KG1 (cell line): ENCODE results near the gene UBR3.

Experiments used
- DNase-seq: peaks from one replicate; lab custom pipeline; 2025; lab: John Stamatoyannopoulos, UW

Gene UBR3

DNA sequence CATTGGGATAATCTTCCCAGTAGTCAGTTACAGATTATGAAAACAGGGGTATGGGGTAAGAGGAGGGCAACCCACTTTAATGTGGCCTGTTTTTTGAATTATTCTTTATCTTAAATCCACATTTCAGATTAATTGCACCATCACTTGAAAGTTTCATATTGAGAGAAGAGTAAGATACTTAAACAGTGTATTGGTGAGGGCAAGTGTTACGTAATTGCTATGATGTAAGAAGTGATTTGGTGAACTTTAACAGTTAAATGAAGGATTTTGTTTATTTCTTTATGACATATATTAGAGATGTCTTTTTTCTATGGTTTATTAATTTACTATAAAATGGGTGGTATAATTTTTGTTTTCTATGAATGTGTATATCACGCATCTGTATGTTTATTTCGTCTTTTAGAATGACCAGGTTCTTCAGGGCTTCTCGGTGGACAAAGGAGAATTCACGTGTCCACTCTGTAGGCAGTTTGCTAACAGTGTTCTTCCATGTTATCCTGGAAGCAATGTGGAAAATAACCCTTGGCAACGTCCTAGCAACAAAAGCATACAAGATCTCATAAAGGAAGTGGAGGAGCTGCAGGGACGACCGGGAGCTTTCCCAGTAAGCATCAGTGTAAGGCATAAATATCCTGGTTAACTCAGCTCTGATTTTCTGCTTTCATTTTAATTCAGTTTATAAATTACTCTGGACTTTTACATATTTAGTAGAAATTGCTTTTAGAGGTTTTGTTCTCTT is 179.5 kb downstream of the UBR3 start:
- DNase-seq: no peak

DNA sequence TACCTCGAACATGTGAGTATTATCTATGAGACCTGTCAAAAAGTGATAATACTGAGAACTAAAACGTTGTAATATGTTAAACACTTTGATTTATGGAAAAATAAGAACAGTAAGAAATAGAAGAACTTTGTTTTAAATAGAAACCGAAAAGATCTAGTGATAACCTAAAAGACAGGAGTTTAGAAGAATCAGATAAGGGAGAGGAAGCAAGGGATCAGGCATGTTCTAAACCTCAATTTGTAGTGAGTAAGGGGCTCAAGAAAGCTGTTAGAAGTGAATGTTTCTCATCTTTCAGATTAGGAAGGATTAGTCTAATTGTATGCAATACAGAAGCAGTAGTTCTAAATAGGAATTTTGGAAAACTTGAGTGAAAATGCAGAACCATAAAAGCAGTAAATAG is 182.0 kb downstream of the UBR3 start:
- no peak for DNase-seq

DNA sequence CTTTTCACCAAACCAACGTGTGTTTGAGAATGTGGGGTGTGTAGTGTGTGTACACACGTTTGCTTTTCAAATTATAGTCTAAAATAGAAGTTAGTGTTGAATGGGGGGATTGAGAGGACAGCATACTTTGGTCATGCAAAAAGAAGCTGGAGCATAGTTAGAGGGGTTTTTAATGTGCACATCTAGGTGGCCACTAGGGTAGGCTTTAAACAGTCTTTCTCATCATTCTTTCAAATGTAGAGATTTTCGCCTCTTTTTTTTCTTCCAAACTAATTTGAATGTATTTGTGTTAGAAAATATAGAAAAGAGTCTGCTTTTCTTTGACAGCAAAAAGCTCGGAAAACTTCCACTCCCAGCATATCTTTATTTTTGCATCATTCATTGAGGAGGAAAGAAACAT is 185.5 kb downstream of the UBR3 start:
- DNase-seq: no peak

DNA sequence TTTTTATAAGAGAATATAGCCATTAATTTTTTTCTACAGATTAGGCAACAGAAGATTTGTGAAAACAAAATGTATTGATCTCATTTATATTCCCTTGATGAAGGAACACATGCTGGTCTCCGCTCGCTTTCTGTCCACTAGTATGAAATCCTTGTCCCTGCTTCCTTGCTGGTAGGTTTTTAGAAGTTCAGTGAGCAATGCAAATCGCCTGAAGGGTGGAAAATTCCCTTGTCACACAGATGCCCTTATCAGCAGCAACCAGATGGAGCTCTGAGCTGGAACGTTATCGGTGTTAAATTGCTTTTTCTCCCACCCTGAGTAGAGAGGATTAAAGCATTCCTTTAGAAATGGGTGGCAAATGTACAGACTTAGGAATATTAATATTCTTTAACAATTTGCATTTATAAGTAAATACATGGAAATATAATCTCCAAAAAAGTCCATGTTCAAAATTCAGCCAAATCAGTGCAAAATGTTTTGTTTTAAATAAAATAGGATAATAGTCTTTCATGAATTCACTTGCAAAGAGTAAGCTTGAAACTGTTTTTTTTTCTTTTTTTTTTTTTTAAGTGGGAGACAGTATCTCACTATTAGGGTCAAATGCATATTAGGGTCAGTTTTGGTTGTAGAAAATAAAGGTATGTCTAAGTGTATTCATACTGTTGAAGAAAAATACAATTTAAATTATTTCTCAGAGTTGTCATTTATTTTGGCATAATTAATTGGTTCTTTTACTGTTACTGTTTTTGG is 186.7 kb downstream of the UBR3 start:
- DNase-seq: no peak

DNA sequence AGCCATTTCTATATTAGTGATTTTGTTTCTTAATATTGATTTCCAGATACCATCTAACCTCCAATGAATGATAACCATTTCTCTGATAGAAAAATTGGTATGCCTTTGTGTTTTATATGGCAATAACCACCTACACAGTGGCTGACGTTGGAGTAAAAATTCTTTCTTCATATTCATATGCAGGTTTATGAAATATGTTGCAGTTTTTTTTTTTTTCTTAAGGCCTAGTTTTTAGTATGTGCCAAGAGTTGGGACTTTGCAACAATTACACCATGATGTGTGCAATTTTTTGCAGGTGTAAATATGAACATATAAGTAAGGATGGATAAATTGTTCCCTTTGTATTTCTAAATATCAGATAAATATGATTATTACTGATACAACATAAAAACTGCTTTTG is 187.5 kb downstream of the UBR3 start:
- DNase-seq: no peak

DNA sequence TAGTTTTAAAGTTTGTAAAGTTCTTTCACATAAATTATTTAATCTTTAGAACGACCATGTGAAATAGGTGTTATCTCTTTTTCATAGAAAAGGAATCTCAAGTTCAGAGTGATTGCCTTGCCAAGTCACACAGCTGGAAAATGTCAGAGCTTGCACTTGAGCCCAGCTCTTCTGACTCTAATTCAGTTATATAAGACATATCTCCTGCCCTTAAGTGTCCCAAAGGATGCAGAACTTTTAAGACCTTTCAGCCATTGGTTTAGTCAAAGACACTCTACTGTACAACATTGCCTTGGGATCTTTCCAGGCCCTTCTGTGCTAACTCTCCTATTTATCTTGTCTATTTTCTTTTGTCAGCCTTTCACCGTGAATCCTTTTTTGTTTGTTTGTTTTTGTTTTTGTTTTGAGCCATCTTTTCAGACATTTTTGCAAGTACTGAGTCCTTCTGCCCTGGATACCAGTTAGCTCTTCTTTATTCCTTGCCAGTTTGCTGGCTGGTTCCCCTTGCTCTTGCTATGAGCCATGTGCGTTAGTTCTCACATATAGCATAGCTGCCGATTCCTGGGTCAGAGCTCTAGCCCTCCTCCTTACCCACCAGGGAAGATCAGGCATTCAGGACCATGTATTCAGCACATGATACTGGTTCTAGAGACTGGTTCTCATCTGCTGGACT is 190.7 kb downstream of the UBR3 start:
- DNase-seq: no peak

DNA sequence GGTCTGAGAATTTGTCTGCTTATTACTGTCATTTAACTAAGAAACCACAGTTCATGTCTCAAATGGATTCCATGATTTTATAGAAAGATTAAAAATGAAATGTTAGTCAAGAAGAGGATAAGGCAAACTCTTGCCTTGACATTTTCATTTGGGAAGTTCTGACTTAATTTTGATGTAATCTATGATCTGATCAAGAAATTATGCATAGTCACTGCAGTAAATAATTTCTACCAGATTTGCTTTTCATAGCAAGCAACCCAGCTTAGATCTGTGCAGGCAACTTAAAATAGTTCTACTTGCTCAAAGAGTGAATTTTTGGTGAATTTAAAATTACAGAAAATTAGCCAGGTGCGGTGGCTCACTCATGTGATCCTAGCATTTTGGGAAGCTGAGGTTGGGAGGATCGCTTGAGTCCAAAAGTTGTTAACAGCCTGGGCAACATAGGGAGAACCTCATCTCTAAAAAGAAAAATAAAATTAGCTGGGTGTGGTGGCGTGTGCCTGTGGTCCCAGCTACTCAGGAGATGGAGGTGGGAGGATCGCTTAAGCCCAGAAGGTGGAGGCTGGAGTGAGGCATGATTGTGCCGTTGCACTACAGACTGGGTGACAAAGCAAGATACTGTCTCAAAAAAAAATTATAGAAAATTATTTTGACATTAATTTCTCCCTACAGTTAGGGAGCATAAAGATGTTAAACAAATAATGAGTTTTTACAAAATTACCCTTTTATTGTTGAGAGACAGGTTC is 192.0 kb downstream of the UBR3 start:
- DNase-seq: no peak

DNA sequence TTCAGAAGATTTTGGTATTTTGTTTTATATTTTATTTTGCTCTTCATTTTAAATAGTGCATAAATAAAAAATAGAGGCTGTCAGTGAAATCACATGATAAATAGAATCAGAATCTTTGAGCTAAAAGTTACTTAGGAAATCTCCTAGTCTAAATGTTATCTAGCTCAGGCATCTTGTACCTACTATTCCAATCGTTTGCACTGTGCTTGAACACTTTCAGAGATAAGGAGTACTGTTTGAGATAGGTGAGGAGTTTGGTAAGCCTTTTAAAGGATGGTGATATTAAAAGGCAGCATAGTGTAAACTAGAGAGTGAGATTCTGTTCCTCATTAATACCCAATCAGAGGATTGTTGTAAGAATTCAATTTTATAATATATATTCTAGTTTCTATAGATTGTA is 193.5 kb downstream of the UBR3 start:
- no peak for DNase-seq

DNA sequence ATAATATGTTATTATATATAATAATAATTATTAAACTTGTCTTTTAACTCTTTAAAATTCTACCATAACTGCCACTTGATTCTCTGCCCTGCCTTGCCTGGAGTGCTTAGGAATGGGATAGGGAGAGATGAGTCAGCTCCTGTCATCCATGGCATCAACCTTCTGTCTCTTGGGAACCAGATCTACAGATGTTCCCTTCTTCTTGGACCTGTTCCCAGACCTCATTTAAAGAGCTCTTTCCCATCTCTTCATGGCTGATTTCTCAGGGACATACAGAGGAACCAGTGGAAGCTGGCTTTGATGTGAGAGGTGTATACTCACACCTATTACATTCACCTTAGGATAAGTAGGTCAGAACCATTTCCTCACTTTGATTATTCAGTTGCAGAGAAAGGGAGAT is 195.4 kb downstream of the UBR3 start:
- no peak for DNase-seq

DNA sequence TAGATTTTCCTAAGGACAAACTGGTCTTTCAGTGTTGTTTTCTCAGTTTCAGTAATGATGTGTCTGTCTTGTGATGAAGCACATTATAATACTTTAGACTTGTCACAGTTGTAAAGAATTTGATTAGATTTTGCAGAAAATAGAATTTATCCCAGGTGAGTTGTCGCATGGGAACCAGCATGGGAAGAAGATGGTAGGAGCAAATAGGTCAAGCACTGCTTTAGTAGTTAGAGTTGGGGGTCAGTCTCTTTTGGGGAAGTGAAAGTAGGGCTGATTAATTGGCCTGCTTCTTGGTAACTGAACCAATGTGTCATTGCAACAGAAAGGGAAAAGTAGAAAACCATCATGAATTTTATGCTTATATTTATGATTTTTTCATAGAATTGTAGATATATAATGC is 197.5 kb downstream of the UBR3 start:
- no peak for DNase-seq

DNA sequence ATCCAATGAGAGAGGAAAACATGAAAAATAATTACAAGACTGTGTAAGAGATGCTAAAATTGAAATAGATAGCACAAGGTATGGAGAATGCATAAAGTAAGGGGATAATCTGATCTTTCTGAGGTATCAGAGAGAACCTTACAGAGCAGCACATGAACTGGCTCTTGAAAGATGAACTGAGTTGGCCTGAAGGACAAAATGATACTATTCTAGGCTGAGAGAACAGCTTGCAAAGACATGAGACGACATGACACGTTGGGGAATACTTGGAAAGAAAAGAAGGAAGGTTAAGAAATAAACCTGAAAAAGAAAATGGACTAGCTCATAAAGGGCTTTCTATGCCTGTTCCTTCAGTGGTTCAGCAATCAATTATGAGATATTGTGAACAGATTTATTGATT is 198.0 kb downstream of the UBR3 start:
- no peak for DNase-seq

DNA sequence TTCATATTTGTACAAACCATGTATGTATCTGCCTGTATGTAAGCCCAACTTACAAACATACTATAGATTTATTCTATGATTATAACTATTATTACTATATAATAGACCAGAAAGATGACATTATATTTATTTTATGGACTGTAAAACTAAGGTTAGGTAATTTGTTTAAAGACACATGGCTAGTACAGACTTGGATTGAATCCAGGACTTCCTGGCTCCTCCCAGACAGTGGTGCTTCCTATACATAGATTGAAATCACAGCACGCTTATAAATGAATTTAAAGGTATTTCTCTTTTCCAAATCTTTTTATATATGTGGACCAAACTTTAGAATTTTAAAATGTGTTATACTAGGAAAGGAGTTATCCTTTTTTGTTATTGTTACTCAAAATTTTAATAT is 199.1 kb downstream of the UBR3 start:
- no peak for DNase-seq

DNA sequence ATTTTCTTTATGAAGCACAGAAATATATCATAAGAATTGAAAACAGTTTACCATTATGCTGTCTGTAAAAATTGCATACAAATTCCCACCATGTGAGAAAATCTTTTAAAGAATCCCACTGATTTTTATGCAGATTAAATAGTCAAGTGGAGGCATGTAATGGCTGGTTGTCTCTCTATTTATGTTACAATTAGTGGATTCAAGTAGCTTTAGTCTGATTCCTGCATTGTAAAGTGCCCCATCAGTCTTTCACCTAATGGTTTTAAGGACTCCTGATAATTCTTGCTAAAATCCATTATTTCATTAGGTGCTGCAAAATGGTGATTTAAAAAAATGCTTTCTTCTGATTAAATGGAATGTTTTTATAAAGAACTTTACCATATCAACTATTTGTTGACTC is 202.3 kb downstream of the UBR3 start:
- no peak for DNase-seq

DNA sequence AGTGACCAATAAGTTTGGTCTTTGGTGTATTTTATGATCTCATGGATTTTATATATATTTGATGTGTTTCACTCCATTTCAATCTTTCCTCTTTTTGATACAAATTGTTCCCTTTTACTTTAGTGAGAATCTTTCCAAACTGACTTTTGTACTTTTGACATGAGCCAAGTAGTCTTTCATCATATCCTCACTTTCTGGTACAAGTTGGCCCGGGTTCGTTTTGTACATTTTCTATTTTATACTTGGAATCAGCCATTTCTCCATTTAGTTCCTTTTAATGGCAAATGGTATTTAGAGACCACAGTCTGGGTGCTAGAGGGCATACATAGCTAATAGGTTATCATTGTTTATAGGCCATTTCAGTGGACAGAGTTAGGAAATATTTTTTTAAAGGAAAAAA is 202.8 kb downstream of the UBR3 start:
- DNase-seq: no peak

DNA sequence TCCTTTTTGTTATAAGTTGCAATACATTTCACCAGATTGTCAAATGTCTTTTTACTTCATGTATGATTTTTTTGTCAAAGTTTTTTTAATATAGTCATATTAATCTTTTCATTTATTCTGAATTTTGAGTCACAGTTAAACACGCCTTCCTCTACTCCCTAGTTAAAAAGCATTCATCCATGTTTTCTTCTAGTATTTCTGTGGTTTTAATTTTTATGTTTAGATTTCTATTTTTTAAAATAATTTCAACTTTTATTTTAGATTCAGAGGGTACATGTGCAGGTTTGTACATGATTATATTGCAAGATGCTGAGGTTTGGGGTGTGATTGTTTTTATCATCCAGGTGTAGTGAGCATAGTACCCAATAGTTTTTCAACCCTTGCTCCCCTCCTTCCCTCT is 204.0 kb downstream of the UBR3 start:
- DNase-seq: no peak

DNA sequence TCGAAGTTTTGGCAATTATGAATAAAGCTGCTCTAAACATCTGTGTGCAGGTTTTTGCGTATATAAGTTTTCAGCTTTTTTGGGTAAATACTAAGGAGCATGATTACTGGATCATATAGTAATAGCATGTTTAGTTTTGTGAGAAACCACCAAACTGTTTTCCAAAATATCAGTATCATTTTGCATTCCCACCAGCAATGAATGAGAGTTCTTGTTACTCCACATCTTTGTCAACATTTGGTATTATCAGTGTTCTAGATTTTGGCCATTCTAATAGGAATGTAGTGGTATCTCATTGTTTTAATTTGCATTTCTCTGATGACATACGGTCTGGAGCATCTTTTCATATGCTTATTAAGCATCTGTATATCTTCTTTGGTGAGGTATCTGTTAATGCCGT is 207.3 kb downstream of the UBR3 start:
- DNase-seq: no peak

DNA sequence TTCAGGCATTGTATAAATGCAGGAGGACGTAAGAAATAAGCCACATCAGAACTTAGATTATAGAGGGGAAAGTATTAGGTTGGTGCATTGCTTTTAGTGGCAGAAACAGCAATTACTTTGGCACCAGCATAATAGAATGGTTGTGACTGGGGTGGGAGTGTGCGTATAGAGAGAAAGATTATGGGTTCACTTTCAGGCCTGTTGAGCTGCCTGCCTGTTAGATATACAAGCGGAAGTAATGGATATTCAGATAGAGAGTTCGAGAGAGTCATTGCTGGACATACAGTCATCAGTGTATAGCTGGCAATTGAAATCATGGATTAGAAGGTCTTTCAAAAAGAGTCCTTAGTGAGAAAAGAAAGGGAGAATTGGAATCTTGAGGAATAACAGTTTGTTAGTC is 211.5 kb downstream of the UBR3 start:
- no peak for DNase-seq

DNA sequence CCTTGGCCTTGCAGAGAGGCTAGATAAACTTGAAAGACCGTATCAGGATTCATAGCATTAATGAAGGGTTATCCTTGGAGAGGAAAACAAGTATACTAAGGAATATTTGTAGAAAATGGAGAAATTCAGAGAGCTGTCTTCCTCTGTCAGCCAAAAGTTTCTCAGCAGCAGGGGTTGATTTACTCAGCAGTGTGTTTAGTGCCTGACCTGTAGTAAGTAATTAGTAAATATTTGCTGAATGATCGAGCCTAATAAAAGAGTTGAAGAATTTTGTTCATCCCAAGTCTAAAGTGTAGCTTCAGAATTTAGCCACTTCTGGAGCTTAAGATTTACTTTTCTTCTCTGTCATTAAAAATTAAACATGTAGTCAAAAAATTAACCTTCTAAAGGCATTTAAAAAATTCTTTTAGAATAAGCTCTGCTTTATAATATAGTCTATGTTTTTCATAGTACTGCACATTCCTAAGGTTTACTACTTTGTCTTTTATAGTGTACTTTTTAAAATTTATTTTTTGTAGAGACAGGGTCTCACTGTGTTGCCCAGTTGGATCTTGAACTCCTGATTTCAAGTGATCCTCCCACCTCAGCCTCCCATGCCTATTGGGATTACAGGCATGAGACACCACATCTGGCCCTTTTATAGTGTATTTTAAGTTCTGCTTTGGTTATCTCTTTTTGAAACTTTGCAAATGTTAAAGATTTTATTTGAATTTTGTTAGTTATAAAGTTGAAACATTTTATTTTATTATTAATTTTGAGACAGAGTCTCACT is 212.3 kb downstream of the UBR3 start:
- DNase-seq: no peak

DNA sequence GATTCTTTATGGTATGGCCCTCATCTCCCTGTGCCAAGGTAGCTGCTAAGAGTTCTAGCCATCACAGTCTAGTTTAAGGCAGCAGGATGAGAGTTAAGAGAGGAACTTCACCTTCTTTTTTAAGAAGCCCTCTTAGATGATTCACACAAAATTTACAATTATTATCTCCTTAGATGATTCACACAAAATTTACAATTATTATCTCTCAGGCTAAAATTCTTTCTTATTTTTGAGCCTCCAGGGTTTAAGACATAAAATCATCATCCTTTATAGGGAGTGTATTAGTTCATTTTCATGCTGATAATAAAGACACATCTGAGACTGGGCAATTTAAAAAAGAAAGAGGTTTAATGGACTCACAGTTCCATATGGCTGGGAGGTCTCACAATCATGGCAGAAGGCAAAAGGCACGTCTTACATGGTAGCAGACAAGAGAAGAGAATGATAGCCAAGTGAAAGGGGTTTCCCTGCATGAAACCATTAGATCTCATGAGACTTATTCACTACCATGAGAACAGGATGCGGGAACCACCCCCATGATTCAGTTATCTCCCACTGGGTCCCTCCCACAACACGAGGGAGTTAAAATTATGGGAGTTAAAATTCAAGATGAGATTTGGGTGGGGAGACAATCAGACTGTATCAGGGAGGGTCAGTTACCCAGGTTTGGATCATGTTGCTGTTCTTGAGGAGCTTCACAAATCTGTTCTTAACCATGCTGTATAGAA is 217.7 kb downstream of the UBR3 start:
- no peak for DNase-seq

DNA sequence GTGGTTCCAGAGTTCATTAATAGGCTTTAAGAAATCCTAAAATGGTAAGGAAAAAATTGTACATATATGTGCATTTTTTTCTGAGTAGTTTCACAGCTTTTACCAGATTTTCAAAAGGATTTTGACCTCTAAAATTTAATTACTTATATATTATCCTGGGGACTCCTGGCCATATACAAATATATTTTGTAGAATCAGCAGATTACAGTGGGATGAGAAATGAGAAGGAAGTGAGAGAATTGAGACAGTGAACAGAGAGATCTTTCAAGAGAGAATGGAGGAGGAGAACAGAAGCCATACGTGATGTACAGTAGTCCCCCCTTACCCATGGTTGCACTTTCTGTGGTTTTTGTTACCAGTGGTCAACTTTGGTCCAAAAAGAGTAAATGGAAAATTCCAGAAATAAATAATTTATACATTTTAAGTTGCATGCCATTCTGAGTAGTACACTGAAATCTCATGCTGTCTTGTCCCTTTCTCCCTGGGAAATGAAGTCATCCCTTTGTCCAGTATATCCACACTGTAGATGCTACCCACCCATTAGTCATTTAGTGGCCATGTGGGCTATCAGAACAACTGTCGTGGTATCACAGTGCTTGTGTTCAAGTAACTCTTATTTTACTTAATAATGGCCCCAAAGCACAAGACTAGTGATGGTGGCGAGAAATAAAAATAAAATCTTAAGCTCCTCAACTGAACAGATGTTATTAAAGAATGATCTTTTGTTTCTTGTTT is 220.2 kb downstream of the UBR3 start:
- DNase-seq: no peak
